MM.1S (cell line): ENCODE measurements around the gene TRIM58.

Experiments used
- DNase-seq: peaks from one replicate; pipeline ENCODE4 v3.0.0-alpha.2; 2015
- H2AFZ ChIP-seq: fragments of 300-600 bp; sonication (generic); 2 replicates; pipeline ENCODE4 v1.6.0; 2016; ENCODE audit warnings: antibody characterized with exemption, low read length
- H3F3A ChIP-seq: fragments of 300-600 bp; sonication (generic); 2 replicates; pipeline ENCODE4 v1.6.1; 2016; ENCODE audit warnings: mild to moderate bottlenecking, antibody characterized with exemption, low read length, moderate library complexity, mixed read lengths; ENCODE audit not compliant: insufficient read depth
- H3K27ac ChIP-seq: fragments of 300-600 bp; sonication (generic); 2 replicates; pipeline ENCODE4 v1.5.1; 2016; ENCODE audit warnings: mild to moderate bottlenecking, low read length
- H3K27me3 ChIP-seq: fragments of 300-600 bp; sonication (generic); replicated peaks from 2 replicates; pipeline ENCODE4 v1.6.0; 2016; ENCODE audit warnings: low read length; ENCODE audit not compliant: insufficient read depth
- H3K36me3 ChIP-seq: fragments of 300-600 bp; sonication (generic); replicated peaks from 2 replicates; pipeline ENCODE4 v1.6.1; 2016; ENCODE audit warnings: mild to moderate bottlenecking, low read length, mixed read lengths; ENCODE audit not compliant: insufficient read depth
- H3K4me1 ChIP-seq: fragments of 300-600 bp; sonication (generic); 2 replicates; pipeline ENCODE4 v1.6.1; 2016; ENCODE audit warnings: low read length, mixed read lengths
- H3K4me2 ChIP-seq: fragments of 300-600 bp; sonication (generic); 2 replicates; pipeline ENCODE4 v1.6.0; 2016; ENCODE audit warnings: low read depth, low read length
- H3K4me3 ChIP-seq: fragments of 300-600 bp; sonication (generic); 2 replicates; pipeline ENCODE4 v1.5.1; 2016; ENCODE audit warnings: low read length, mixed read lengths
- H3K79me2 ChIP-seq: fragments of 300-600 bp; sonication (generic); 2 replicates; pipeline ENCODE4 v1.6.1; 2016; ENCODE audit warnings: mixed run types, low read length, mixed read lengths
- H3K9ac ChIP-seq: fragments of 300-600 bp; sonication (generic); 2 replicates; pipeline ENCODE4 v1.6.1; 2016; ENCODE audit warnings: low read length, mixed read lengths
- H3K9me2 ChIP-seq: fragments of 300-600 bp; sonication (generic); replicated peaks from 2 replicates; pipeline ENCODE4 v1.6.1; 2016; ENCODE audit warnings: mild to moderate bottlenecking, low read length, mixed read lengths; ENCODE audit not compliant: insufficient read depth
- H3K9me3 ChIP-seq: fragments of 300-600 bp; sonication (generic); replicated peaks from 2 replicates; pipeline ENCODE4 v1.6.1; 2016; ENCODE audit warnings: mild to moderate bottlenecking, low read length, mixed read lengths; ENCODE audit not compliant: insufficient read depth
- H4K20me1 ChIP-seq: fragments of 300-600 bp; sonication (generic); 2 replicates; pipeline ENCODE4 v1.6.1; 2016; ENCODE audit warnings: mild to moderate bottlenecking, low read length, moderate library complexity, mixed read lengths; ENCODE audit not compliant: insufficient read depth
- EZH2 ChIP-seq: fragments of 300-600 bp; sonication (generic); optimal IDR thresholded peaks from 2 replicates; pipeline ENCODE3; 2017; ENCODE audit warnings: low read depth, mild to moderate bottlenecking, antibody characterized with exemption, low read length, mixed read lengths
- EZH2phosphoT487 ChIP-seq: fragments of 300-600 bp; sonication (generic); IDR thresholded peaks from 2 replicates; pipeline ENCODE4 v1.6.1; 2018; ENCODE audit warnings: antibody characterized with exemption, low read length
- TF ChIP-seq, protein P1 (sequence below): fragments of 300-600 bp; sonication (generic); IDR thresholded peaks from 2 replicates; pipeline ENCODE4 v1.5.1; 2016; ENCODE audit warnings: antibody characterized with exemption, low read length, mixed read lengths

The TRIM58 gene

GRCh38 chr1:247857985-247858619, 1.1 kb downstream of the TRIM58 start:
- H3K27me3 ChIP-seq, result no peaks in the 10 kb centered on the region
- TF ChIP-seq EZH2phosphoT487 (no peak), EZH2 (no peak)
- TF ChIP-seq, protein P1, sequence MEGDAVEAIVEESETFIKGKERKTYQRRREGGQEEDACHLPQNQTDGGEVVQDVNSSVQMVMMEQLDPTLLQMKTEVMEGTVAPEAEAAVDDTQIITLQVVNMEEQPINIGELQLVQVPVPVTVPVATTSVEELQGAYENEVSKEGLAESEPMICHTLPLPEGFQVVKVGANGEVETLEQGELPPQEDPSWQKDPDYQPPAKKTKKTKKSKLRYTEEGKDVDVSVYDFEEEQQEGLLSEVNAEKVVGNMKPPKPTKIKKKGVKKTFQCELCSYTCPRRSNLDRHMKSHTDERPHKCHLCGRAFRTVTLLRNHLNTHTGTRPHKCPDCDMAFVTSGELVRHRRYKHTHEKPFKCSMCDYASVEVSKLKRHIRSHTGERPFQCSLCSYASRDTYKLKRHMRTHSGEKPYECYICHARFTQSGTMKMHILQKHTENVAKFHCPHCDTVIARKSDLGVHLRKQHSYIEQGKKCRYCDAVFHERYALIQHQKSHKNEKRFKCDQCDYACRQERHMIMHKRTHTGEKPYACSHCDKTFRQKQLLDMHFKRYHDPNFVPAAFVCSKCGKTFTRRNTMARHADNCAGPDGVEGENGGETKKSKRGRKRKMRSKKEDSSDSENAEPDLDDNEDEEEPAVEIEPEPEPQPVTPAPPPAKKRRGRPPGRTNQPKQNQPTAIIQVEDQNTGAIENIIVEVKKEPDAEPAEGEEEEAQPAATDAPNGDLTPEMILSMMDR, result no peak
- no peak overlapping the region for H3K4me2 ChIP-seq
- H3K4me1 ChIP-seq, result no peaks in the 10 kb centered on the region
- no peaks in the 10 kb centered on the region for H3K36me3 ChIP-seq
- no peak overlapping the region for H2AFZ ChIP-seq
- H3K79me2 ChIP-seq, result no peaks in the 10 kb centered on the region
- no peak for DNase-seq
- H3K9me2 ChIP-seq, result no peaks in the 10 kb centered on the region
- no peak overlapping the region for H3K27ac ChIP-seq
- no peak overlapping the region for H3K9ac ChIP-seq
- no peaks in the 10 kb centered on the region for H3F3A ChIP-seq
- H4K20me1 ChIP-seq, result no peaks in the 10 kb centered on the region
- H3K4me3 ChIP-seq, result no peak overlapping the region
- H3K9me3 ChIP-seq, result no peaks in the 10 kb centered on the region

GRCh38 chr1:247862756-247863155, 5.8 kb downstream of the TRIM58 start:
- Histone ChIP-seq H3K79me2 (no peaks in the 10 kb centered on the region), H3K9ac (no peak overlapping the region), H3K9me2 (no peaks in the 10 kb centered on the region), H3K4me1 (no peaks in the 10 kb centered on the region), H3F3A (no peaks in the 10 kb centered on the region), H3K27me3 (no peaks in the 10 kb centered on the region), H3K9me3 (no peaks in the 10 kb centered on the region), H3K4me2 (no peak overlapping the region), H3K4me3 (no peak overlapping the region), H3K36me3 (no peaks in the 10 kb centered on the region), H3K27ac (no peak overlapping the region), H2AFZ (no peak overlapping the region), H4K20me1 (no peaks in the 10 kb centered on the region)
- DNase-seq, result no peak
- TF ChIP-seq, protein P1, result no peak
- no peak for TF ChIP-seq EZH2
- no peak for TF ChIP-seq EZH2phosphoT487

DNA sequence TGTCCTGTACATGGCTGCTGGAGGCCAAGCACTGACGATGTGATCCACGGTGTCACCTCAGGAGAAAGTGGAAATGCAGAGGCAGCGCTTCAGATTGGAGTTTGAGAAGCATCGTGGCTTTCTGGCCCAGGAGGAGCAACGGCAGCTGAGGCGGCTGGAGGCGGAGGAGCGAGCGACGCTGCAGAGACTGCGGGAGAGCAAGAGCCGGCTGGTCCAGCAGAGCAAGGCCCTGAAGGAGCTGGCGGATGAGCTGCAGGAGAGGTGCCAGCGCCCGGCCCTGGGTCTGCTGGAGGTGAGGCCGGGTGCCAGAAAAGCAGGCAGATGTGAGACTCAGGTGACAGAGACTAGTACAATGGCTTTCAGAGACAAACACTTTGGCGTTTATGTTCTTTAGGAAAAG, 7.7 kb downstream of the TRIM58 start:
- H3K36me3 ChIP-seq, result no peaks in the 10 kb centered on the region
- DNase-seq, result no peak
- H3K9me3 ChIP-seq, result no peaks in the 10 kb centered on the region
- H3K4me2 ChIP-seq, result no peak overlapping the region
- no peaks in the 10 kb centered on the region for H3K27me3 ChIP-seq
- H4K20me1 ChIP-seq, result no peaks in the 10 kb centered on the region
- H3K9me2 ChIP-seq, result no peaks in the 10 kb centered on the region
- H3F3A ChIP-seq, result no peaks in the 10 kb centered on the region
- no peak overlapping the region for H3K27ac ChIP-seq
- no peak for TF ChIP-seq EZH2phosphoT487
- TF ChIP-seq, protein P1, result no peak
- TF ChIP-seq EZH2, result no peak
- H3K9ac ChIP-seq, result no peak overlapping the region
- no peak overlapping the region for H3K4me3 ChIP-seq
- H3K79me2 ChIP-seq, result no peaks in the 10 kb centered on the region
- no peaks in the 10 kb centered on the region for H3K4me1 ChIP-seq
- H2AFZ ChIP-seq, result no peak overlapping the region
